ENCODE measurements around the gene CHST3. TPM values are rescaled to one million over a fixed set of nuclear protein-coding genes. Genes with fewer than 3 reads are reported as not detected.

CHST3 gene
- total RNA-seq, 1 donor from 2014 or later: 26.0 TPM

DNA sequence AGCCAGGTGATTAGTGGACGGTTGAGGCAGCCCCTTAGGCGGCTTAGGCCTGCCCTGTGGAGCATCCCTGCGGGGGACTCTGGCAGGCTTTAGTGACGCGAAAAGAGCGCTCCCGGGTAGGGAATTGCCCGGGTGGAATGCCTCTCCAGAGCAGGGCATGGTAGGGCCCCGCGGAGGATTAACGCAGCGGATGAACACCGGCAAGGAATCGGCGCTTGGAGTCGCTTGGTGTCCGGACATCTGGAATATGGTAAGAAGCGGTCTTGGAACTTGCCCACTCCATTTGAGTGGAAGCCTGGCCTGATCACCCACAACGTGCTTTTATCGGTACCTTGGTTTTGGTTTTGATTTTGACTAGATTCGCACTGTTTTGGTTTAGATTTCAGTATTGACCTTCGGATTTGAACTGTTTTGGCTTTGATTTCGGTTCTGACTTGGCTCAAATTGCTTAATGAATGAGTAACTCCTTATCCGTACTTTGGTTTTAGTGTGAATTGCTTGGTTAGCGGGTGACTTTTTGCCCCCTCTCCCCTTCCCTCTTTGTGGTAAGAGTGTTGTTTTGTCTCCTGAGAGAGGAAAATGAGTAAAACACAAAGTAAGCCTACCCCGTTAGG is 24.2 kb upstream of the CHST3 start:
- H3K27ac ChIP-seq: no peak overlapping the region
- H3K27me3 ChIP-seq: no peaks in the 10 kb centered on the region
- H3K9me3 ChIP-seq: no peaks in the 10 kb centered on the region
- intact Hi-C loops (cut with DNase I): no loop called here
- DNase-seq (ENCODE audit: extremely low spot score in 2 of 2): no peak
- no peak overlapping the region for H3K4me3 ChIP-seq
- no peaks in the 10 kb centered on the region for H3K4me1 ChIP-seq
- H3K36me3 ChIP-seq: no peaks in the 10 kb centered on the region
- TF ChIP-seq, protein P1, sequence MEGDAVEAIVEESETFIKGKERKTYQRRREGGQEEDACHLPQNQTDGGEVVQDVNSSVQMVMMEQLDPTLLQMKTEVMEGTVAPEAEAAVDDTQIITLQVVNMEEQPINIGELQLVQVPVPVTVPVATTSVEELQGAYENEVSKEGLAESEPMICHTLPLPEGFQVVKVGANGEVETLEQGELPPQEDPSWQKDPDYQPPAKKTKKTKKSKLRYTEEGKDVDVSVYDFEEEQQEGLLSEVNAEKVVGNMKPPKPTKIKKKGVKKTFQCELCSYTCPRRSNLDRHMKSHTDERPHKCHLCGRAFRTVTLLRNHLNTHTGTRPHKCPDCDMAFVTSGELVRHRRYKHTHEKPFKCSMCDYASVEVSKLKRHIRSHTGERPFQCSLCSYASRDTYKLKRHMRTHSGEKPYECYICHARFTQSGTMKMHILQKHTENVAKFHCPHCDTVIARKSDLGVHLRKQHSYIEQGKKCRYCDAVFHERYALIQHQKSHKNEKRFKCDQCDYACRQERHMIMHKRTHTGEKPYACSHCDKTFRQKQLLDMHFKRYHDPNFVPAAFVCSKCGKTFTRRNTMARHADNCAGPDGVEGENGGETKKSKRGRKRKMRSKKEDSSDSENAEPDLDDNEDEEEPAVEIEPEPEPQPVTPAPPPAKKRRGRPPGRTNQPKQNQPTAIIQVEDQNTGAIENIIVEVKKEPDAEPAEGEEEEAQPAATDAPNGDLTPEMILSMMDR (IDR thresholded peaks at IDR 0.05): no peak
- TF ChIP-seq POLR2A (IDR thresholded peaks at IDR 0.05): no peak
- TF ChIP-seq POLR2AphosphoS5 (IDR thresholded peaks at IDR 0.05; ENCODE audit: insufficient read depth in 1 of 2, low read depth in 1 of 2): no peak

DNA sequence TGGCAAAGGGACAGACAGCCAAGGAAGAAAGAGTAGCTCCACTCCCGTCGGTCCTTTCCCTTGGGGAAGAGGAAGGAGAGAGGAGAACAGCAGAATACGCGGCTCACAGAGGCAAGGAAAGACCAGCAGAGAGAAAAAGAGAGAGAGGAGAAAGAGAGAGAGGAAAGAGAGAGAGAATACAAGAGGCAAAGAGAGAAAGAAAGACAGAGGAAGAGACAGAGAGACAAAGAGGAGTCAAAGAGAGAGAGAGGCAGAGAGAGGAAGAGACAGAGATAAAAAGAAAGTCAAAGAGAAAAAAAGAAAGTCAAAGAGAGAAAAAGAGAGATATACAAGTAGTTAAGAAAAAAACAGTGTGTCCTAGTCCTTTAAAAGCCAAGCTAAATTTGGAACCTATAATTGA is 23.4 kb upstream of the CHST3 start:
- Histone ChIP-seq H3K9me3 (peaks cover 3% of the 10 kb centered on the region), H3K4me1 (no peaks in the 10 kb centered on the region), H3K36me3 (no peaks in the 10 kb centered on the region), H3K27me3 (no peaks in the 10 kb centered on the region), H3K27ac (no peak overlapping the region), H3K4me3 (no peak overlapping the region)
- DNase-seq (ENCODE audit: extremely low spot score in 2 of 2): no peak
- TF ChIP-seq POLR2AphosphoS5 (IDR thresholded peaks at IDR 0.05; ENCODE audit: insufficient read depth in 1 of 2, low read depth in 1 of 2): no peak
- TF ChIP-seq POLR2A (IDR thresholded peaks at IDR 0.05): no peak
- TF ChIP-seq, protein P1 (IDR thresholded peaks at IDR 0.05): no peak
- intact Hi-C loops (cut with DNase I): no loop called here

DNA sequence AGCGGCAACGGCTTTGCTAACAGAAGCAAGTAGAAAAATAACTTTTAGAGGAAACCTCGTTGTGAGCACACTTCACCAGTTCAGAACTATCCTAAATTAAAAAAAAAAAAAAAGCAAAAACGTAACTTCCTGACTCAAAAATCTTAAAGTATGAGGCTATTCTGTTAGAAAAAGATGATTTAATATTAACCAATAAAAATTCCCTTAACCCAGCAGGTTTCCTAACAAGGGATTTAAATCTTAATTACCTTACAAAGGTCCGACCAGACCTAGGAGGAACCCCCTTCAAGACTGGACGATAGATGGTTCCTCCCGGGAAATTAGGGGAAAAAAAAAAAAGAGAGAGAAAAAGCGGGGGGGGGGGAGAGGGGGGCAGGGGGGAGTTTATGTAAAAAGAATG is 22.9 kb upstream of the CHST3 start:
- H3K4me3 ChIP-seq: no peak overlapping the region
- no peaks in the 10 kb centered on the region for H3K4me1 ChIP-seq
- intact Hi-C loops (cut with DNase I): no loop called here
- no peaks in the 10 kb centered on the region for H3K36me3 ChIP-seq
- no peaks in the 10 kb centered on the region for H3K27me3 ChIP-seq
- no peak for DNase-seq (ENCODE audit: extremely low spot score in 2 of 2)
- TF ChIP-seq, protein P1 (IDR thresholded peaks at IDR 0.05): no peak
- TF ChIP-seq POLR2A (IDR thresholded peaks at IDR 0.05) (no peak), POLR2AphosphoS5 (IDR thresholded peaks at IDR 0.05; ENCODE audit: insufficient read depth in 1 of 2, low read depth in 1 of 2) (no peak)
- peaks cover 8% of the 10 kb centered on the region for H3K9me3 ChIP-seq
- H3K27ac ChIP-seq: no peak overlapping the region

DNA sequence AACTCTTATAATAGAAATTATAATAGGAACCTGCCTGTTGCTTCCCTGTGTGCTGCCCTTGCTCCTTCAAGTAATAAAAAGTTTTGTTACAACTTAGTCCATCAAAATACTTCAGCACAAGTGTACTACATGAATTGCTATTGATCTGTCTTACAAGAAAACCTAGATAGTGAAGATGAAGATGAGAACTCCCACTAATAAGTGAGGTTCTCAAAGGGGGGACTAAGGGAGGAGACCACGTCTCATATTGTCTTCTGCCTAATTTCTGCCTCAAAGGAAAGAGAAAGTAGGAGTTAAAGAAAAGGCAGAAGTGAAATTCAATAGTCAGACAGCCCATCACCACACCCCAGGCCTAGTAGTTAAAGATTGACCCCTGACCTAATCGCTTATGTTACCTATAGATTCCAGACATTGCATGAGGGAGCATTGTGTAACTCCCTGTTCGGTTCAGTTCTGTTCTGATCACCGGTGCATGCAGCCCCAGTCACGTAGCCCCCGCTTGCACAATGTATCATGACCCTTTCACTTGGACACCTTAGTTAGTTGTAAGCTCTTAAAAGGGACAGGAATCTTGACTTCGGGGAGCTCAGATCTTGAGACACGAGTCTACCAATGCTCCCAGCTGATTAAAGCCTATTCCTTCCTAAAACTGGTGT is 18.2 kb upstream of the CHST3 start:
- Histone ChIP-seq H3K4me1 (no peaks in the 10 kb centered on the region), H3K27ac (no peak overlapping the region), H3K9me3 (peaks cover 24% of the 10 kb centered on the region), H3K4me3 (no peak overlapping the region), H3K27me3 (no peaks in the 10 kb centered on the region), H3K36me3 (no peaks in the 10 kb centered on the region)
- DNase-seq (ENCODE audit: extremely low spot score in 2 of 2): no peak
- TF ChIP-seq POLR2A (IDR thresholded peaks at IDR 0.05): no peak
- TF ChIP-seq, protein P1 (IDR thresholded peaks at IDR 0.05): no peak
- no peak for TF ChIP-seq POLR2AphosphoS5 (IDR thresholded peaks at IDR 0.05; ENCODE audit: insufficient read depth in 1 of 2, low read depth in 1 of 2)
- intact Hi-C loops (cut with DNase I): no loop called here

DNA sequence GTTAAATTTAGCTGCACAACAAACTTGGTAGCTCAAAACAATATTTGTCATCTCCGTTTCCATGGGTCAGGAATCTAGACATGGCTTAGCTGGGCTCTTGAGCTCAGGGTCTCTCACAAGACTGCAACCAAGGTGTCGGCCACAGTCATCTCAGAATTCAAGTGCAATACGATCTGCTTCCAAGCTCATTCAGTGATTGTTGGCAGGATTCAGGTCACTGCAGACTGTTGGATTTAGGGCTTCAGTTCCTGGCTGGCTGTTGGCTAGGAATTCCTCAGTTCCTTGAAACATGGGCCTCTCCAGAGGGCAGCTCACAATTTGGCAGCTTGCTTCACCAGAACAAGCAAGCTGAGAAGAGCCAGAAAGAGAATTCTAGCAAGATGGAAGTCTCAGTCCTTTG is 17.5 kb upstream of the CHST3 start:
- Histone ChIP-seq H3K36me3 (no peaks in the 10 kb centered on the region), H3K4me1 (no peaks in the 10 kb centered on the region), H3K9me3 (peaks cover 24% of the 10 kb centered on the region), H3K27me3 (no peaks in the 10 kb centered on the region), H3K4me3 (no peak overlapping the region), H3K27ac (no peak overlapping the region)
- TF ChIP-seq POLR2A (IDR thresholded peaks at IDR 0.05) (no peak), POLR2AphosphoS5 (IDR thresholded peaks at IDR 0.05; ENCODE audit: insufficient read depth in 1 of 2, low read depth in 1 of 2) (no peak)
- TF ChIP-seq, protein P1 (IDR thresholded peaks at IDR 0.05): no peak
- intact Hi-C loops (cut with DNase I): no loop called here
- no peak for DNase-seq (ENCODE audit: extremely low spot score in 2 of 2)
